HG03575 (cell line): Measurements from ENCODE around the gene RMI2.

ENCODE experiments used
- ATAC-seq: cut with Tn5 transposase; IDR thresholded peaks from one replicate; pipeline ENCODE4 v1.9.1; 2021; ENCODE audit not compliant: unreplicated experiment, insufficient number of reproducible peaks, low FRiP score; ENCODE audit errors: extremely low read depth

Gene RMI2

GRCh38 chr16:11326084-11326736 is 19.0 kb upstream of the RMI2 start:
- no peak for ATAC-seq

- no peak for ATAC-seq
Measured at GRCh38 chr16:11326737-11327276, 18.5 kb upstream of the RMI2 start.

GRCh38 chr16:11327277-11328171 is 17.7 kb upstream of the RMI2 start:
- ATAC-seq = no peak

GRCh38 chr16:11328172-11329070 is 16.8 kb upstream of the RMI2 start:
- no peak for ATAC-seq

- no peak for ATAC-seq
Measured at GRCh38 chr16:11329071-11329491, 16.2 kb upstream of the RMI2 start.

GRCh38 chr16:11329891-11330290 is 15.4 kb upstream of the RMI2 start:
- ATAC-seq = no peak

- ATAC-seq = no peak
Measured at GRCh38 chr16:11330526-11331237, 14.6 kb upstream of the RMI2 start.

GRCh38 chr16:11331967-11332366 is 13.3 kb upstream of the RMI2 start:
- no peak for ATAC-seq

GRCh38 chr16:11333010-11333409 is 12.2 kb upstream of the RMI2 start:
- no peak for ATAC-seq

- no peak for ATAC-seq
Measured at GRCh38 chr16:11333702-11334101, 11.6 kb upstream of the RMI2 start.

GRCh38 chr16:11334831-11335404 is 10.3 kb upstream of the RMI2 start:
- no peak for ATAC-seq

GRCh38 chr16:11339075-11339474 is 6.2 kb upstream of the RMI2 start:
- ATAC-seq = no peak

GRCh38 chr16:11340710-11341109 is 4.5 kb upstream of the RMI2 start:
- no peak for ATAC-seq

- ATAC-seq = no peak
Measured at GRCh38 chr16:11341371-11341770, 3.9 kb upstream of the RMI2 start.

- no peak for ATAC-seq
Measured at GRCh38 chr16:11342021-11342855, 3.0 kb upstream of the RMI2 start.

- ATAC-seq = no peak
Measured at GRCh38 chr16:11346700-11347319, 1.6 kb downstream of the RMI2 start.

GRCh38 chr16:11347831-11348230 is 2.6 kb downstream of the RMI2 start:
- ATAC-seq = no peak
